A673 (cell line): ENCODE measurements around the gene CFAP68. TPM values are rescaled to one million over a fixed set of nuclear protein-coding genes. Genes with fewer than 3 reads are reported as not detected.

Experiments used
- BruUV-seq: library from RNA; stranded (reverse); fragments of 400-500 nt; replicated peaks from 2 replicates; lab custom pipeline; 2021; lab: Mats Ljungman, UMichigan
- CTCF ChIA-PET: fragments of 300-600 bp; sonication (Branson Sonifier 250); formaldehyde crosslinking; loops from one replicate; lab custom pipeline; 2022; ENCODE audit warnings: antibody characterized with exemption; lab: Charles Lee
- POLR2A ChIA-PET: fragments of 300-600 bp; sonication (Branson Sonifier 250); formaldehyde crosslinking; loops from one replicate; lab custom pipeline; 2022; ENCODE audit warnings: antibody characterized with exemption; ENCODE audit not compliant: low non-redundant PET; lab: Charles Lee
- DNase-seq: peaks from one replicate; pipeline ENCODE4 v3.0.0-alpha.2; 2015; ENCODE audit warnings: low spot score
- H3K27ac ChIP-seq: fragments of 200-600 bp; sonication (generic); 2 replicates; pipeline ENCODE4 v1.5.1; 2016; ENCODE audit warnings: mixed run types, low read depth, mild to moderate bottlenecking, mixed read lengths, antibody characterized with exemption, low read length; ENCODE audit not compliant: poor library complexity, severe bottlenecking
- H3K27me3 ChIP-seq: fragments of 200-600 bp; sonication (generic); replicated peaks from 2 replicates; pipeline ENCODE4 v1.6.1; 2017; ENCODE audit warnings: mixed run types, low read depth, mild to moderate bottlenecking, mixed read lengths, antibody characterized with exemption, low read length; ENCODE audit not compliant: insufficient read depth, poor library complexity
- H3K36me3 ChIP-seq: fragments of 200-600 bp; sonication (generic); 2 replicates; pipeline ENCODE4 v1.6.1; 2016; ENCODE audit warnings: mixed run types, mild to moderate bottlenecking, mixed read lengths, antibody characterized with exemption, low read length; ENCODE audit not compliant: insufficient read depth, poor library complexity, severe bottlenecking
- H3K4me1 ChIP-seq: fragments of 200-600 bp; sonication (generic); 2 replicates; pipeline ENCODE4 v1.6.1; 2017; ENCODE audit warnings: mixed run types, mild to moderate bottlenecking, mixed read lengths, antibody characterized with exemption, low read length; ENCODE audit not compliant: insufficient read depth, poor library complexity, severe bottlenecking
- H3K4me3 ChIP-seq: fragments of 200-600 bp; sonication (generic); 2 replicates; pipeline ENCODE4 v1.5.1; 2016; ENCODE audit warnings: low read depth, mixed run types, mild to moderate bottlenecking, mixed read lengths, low read length; ENCODE audit not compliant: poor library complexity, severe bottlenecking
- H3K9me3 ChIP-seq: fragments of 200-600 bp; sonication (generic); 2 replicates; pipeline ENCODE4 v1.6.1; 2016; ENCODE audit warnings: mixed run types, low read depth, mild to moderate bottlenecking, mixed read lengths, antibody characterized with exemption, low read length; ENCODE audit not compliant: poor library complexity, severe bottlenecking
- EZH2 ChIP-seq: fragments of 200-600 bp; sonication (generic); IDR thresholded peaks from 2 replicates; pipeline ENCODE4 v1.6.1; 2017; ENCODE audit warnings: borderline replicate concordance, low read depth, mild to moderate bottlenecking, mixed read lengths, antibody characterized with exemption, low read length; ENCODE audit not compliant: poor library complexity, severe bottlenecking
- intact Hi-C: fragments of 100-400 bp; cut with micrococcal nuclease; formaldehyde crosslinking; loops from one replicate; pipeline ENCODE4 v1.10.0; 2022; ENCODE audit not compliant: unreplicated experiment
- total RNA-seq: library from RNA; stranded (reverse); gene quantifications from 2 replicates; pipeline ENCODE4 v1.2.3, GENCODE V29; 2021
- TF ChIP-seq, protein P1 (sequence below): fragments of 300-800, 200-600 bp; sonication (generic); conservative IDR thresholded peaks from 2 replicates; pipeline ENCODE4 v1.5.1; 2017; ENCODE audit warnings: low read depth, mild to moderate bottlenecking, antibody characterized with exemption, low read length, moderate library complexity, mixed read lengths

CFAP68 gene
- total RNA-seq, 1 experiment from 2014 or later, result 16.9 TPM

DNA sequence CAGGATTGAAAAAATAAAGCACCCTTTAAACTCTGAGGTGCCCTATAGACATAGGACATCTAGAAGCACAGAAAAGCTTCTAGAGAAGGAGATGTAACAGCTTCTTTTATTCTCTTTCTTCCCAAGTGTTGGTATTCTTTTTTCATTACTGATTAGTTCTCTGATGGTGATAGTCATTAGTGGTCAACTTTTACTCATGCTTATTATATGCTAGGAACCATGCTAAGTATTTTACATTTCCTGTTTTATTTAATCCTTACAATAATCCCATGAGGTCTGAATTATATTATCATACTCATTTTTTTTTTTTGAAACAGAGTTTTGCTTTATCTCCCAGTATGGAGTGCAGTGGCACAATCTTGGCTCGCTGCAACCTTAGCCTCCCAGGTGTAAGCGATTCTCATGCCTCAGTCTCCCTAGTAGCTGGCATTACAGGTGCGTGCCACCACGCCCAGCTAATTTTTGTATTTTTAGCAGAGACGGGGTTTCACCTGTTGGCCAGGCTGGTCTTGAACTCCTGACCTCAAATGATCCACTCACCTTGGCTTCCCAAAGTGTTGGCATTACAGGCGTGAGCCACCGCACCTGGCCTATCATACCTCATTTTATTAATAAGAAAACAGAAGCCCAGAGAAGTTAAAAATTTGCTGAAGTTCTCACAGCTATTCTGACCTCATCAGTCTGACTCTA lies 42.3 kb downstream of the CFAP68 start:
- Histone ChIP-seq H3K27ac (peak overlapping the region; percentile 87), H3K27me3 (no peaks in the 10 kb centered on the region), H3K36me3 (no peaks in the 10 kb centered on the region), H3K4me1 (peaks cover 55% of the 10 kb centered on the region), H3K4me3 (no peak overlapping the region), H3K9me3 (no peaks in the 10 kb centered on the region)
- CTCF ChIA-PET, result interaction anchor here (0.5 kb wide), 1 partner anchor 20 kb away, joined by 5 read pairs; no protein-coding TSS in a partner anchor
- TF ChIP-seq EZH2, result no peak
- TF ChIP-seq, protein P1, sequence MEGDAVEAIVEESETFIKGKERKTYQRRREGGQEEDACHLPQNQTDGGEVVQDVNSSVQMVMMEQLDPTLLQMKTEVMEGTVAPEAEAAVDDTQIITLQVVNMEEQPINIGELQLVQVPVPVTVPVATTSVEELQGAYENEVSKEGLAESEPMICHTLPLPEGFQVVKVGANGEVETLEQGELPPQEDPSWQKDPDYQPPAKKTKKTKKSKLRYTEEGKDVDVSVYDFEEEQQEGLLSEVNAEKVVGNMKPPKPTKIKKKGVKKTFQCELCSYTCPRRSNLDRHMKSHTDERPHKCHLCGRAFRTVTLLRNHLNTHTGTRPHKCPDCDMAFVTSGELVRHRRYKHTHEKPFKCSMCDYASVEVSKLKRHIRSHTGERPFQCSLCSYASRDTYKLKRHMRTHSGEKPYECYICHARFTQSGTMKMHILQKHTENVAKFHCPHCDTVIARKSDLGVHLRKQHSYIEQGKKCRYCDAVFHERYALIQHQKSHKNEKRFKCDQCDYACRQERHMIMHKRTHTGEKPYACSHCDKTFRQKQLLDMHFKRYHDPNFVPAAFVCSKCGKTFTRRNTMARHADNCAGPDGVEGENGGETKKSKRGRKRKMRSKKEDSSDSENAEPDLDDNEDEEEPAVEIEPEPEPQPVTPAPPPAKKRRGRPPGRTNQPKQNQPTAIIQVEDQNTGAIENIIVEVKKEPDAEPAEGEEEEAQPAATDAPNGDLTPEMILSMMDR, result no peak
- DNase-seq, result peak; percentile 67
- intact Hi-C loops, result no loop called here
- BruUV-seq, result no TSS peak
- POLR2A ChIA-PET, result no interaction called here

DNA sequence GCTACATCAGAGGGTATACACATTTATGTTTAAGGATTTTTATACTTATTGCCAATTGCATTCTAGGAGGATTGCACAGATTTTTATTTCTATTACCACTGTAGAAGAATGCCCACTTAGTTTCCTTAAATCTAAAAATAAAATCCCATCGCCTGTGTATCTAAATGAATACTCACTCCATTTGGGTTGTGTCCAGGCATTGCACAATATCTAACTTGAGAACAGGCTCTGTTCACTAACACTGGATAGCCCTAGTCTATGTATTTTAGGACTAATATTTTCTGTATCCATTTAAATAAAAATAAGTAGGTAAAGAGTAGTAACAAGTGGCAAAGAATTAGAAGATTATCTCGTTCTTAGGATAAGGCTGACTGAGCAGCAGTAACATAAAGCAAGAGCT lies 43.5 kb downstream of the CFAP68 start:
- TF ChIP-seq, protein P1, result no peak
- TF ChIP-seq EZH2, result no peak

DNA sequence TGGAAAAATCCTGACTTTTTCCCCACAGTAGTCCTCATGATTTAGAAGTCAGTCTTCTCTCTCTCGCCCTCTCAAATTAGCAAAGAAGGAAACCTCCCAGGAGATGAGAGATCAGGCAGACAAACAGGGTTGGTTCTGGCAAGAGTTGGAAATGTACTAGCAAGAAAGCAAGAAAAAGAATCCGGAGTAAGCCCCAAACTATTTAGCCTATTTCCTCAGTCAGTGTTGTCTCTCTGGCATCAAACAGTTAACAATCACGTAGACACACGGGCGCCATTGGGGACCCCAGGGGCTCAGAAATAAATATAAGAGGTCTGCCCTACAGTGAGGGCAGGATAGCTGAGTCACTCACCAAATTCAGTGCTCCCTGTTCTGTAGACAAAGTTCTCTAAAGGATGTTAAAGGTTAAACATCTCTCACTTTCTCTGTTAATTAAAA lies 44.0 kb downstream of the CFAP68 start:
- no TSS peak for BruUV-seq
- POLR2A ChIA-PET, result no interaction called here
- CTCF ChIA-PET, result no interaction called here
- Histone ChIP-seq H3K27me3 (no peaks in the 10 kb centered on the region), H3K4me1 (peaks cover 49% of the 10 kb centered on the region), H3K4me3 (no peak overlapping the region), H3K27ac (peak overlapping the region; percentile 87), H3K9me3 (no peaks in the 10 kb centered on the region), H3K36me3 (no peaks in the 10 kb centered on the region)
- peak; percentile 75 for DNase-seq
- intact Hi-C loops, result no loop called here
- TF ChIP-seq, protein P1, result no peak
- no peak for TF ChIP-seq EZH2

More for the DNA sequence above, 43.5 kb downstream of the CFAP68 start:
- H3K27me3 ChIP-seq, result no peaks in the 10 kb centered on the region
- peaks cover 55% of the 10 kb centered on the region for H3K4me1 ChIP-seq
- ChIA-PET CTCF (no interaction called here), POLR2A (no interaction called here)
- no peaks in the 10 kb centered on the region for H3K9me3 ChIP-seq
- BruUV-seq, result TSS peak; percentile 74
- H3K36me3 ChIP-seq, result no peaks in the 10 kb centered on the region
- peak; percentile 82 for DNase-seq
- H3K4me3 ChIP-seq, result no peak overlapping the region
- H3K27ac ChIP-seq, result peak overlapping the region; percentile 87
- intact Hi-C loops, result no loop called here
